Stomach (tissue), 9 donors: ENCODE measurements around the gene IPO5. TPM values are rescaled to one million over a fixed set of nuclear protein-coding genes. Genes with fewer than 3 reads are reported as not detected.

ENCODE experiments used
- DNase-seq, 2 donors: peaks; one replicate each; pipeline versions ENCODE4 v3.0.0 to v3.0.0-alpha.2; 2013 to 2019
- H3K27ac ChIP-seq, 5 donors: fragments of 200-600 bp in 4 of 5; sonication (generic) in 4 of 5; one replicate each; pipeline ENCODE4 v1.5.1; 2013 to 2019; ENCODE audit warnings: mild to moderate bottlenecking in 1 of 5, moderate library complexity in 1 of 5
- H3K27me3 ChIP-seq, 3 donors: fragments of 200-600 bp; sonication (generic); one replicate each; pipeline ENCODE4 v1.5.1; 2017 to 2019; ENCODE audit warnings: mixed run types in 1 of 3
- H3K36me3 ChIP-seq, 4 donors: fragments of 200-600 bp; sonication (generic); 1 replicate in 3 of 4; 2 replicates in 1 of 4; pipeline ENCODE4 v1.5.1; 2016 to 2019
- H3K4me1 ChIP-seq, 4 donors: fragments of 200-600 bp; sonication (generic); one replicate each; pipeline ENCODE4 v1.5.1; 2016 to 2019
- H3K4me3 ChIP-seq, 4 donors: fragments of 200-600 bp; sonication (generic) in 3 of 4; one replicate each; pipeline ENCODE4 v1.5.1; 2016 to 2019; ENCODE audit warnings: mild to moderate bottlenecking in 1 of 4
- H3K9me3 ChIP-seq, 4 donors: fragments of 200-600 bp; sonication (generic); one replicate each; pipeline ENCODE4 v1.5.1; 2016 to 2019
- EP300 ChIP-seq: sonication (generic); formaldehyde crosslinking; IDR thresholded peaks from one replicate; pipeline ENCODE4 v1.6.1; 2017; ENCODE audit warnings: antibody characterized with exemption
- POLR2A ChIP-seq, 4 donors: fragments of 450-650 bp; IDR thresholded peaks; one replicate each; pipeline ENCODE4 v1.6.1; 2016; ENCODE audit warnings: antibody characterized with exemption in 4 of 4, control low read depth in 2 of 4, mild to moderate bottlenecking in 1 of 4, moderate library complexity in 1 of 4
- POLR2AphosphoS5 ChIP-seq, 3 donors: sonication (generic); formaldehyde crosslinking; IDR thresholded peaks; one replicate each; pipeline ENCODE4 v1.6.1; 2016; ENCODE audit warnings: antibody characterized with exemption in 3 of 3
- WGBS, 5 donors: extraction: QIAGEN DNeasy Blood & Tissue Kit in 3 of 5; methylation state at CpG; one replicate each; pipeline versions ENCODE4 v1.1.5 to v1.1.7; 2013 to 2018; 5-methylcytosine and 5-hydroxymethylcytosine counted together
- intact Hi-C: fragments of 100-400 bp; cut with DNase I; formaldehyde crosslinking; loops from one replicate; pipeline ENCODE4 v1.15.1; 2023; ENCODE audit warnings: low total_unique reads
- polyA plus RNA-seq, 3 donors: library from polyadenylated mRNA; stranded (reverse); fragments of 200-250 nt; gene quantifications; one replicate each; pipeline ENCODE4 v1.2.3, GENCODE V29; 2013
- total RNA-seq, 5 donors: library from RNA; depleted of rRNA; stranded (reverse); fragments of >200 nt; gene quantifications; one replicate each; pipeline versions ENCODE4 v1.1.0 to v1.2.3, GENCODE V29; 2014 to 2016
- TF ChIP-seq, protein P1 (sequence below), 7 experiments: fragments of 450-650 bp in 4 of 7; fragments of 200-600 bp in 3 of 7; sonication (generic) in 3 of 7; IDR thresholded peaks; one replicate each; pipeline ENCODE4 v1.5.1; 2016 to 2019; ENCODE audit warnings: antibody characterized with exemption in 7 of 7, control low read depth in 2 of 7, mild to moderate bottlenecking in 1 of 7
- donor health status: healthy with polysubstance abuse.
- donor health status: Bipolar disorder and iron deficiency.
- donor health status: healthy.

The IPO5 gene
- total and polyA plus RNA-seq, 8 donors = 24.7 to 236 (median 60.1) TPM

DNA sequence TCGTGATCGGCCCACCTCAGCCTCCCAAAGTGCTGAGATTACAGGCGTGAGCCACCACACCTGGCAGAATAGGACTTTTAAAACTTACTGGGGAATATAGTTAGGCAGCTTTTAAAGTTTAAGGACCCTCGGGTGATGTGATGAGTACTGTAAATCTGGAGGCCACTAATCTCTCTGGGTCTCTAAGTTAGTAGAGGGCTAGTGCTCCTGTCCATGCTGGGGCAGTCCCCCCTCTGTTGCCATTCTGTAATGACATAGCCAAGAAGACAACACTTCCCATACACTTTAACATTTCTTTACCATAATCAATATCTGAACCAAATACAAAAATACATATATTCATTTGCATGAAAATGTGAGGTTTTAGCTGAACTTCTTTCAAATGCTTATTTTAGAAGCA lies 65.7 kb downstream of the IPO5 start:
- Histone ChIP-seq H3K27ac (no peak overlapping the region), H3K4me3 (no peak overlapping the region), H3K27me3 (no peaks in the 10 kb centered on the region), H3K4me1 (no peaks in the 10 kb centered on the region), H3K9me3 (no peaks in the 10 kb centered on the region), H3K36me3 (peaks cover 22 to 100% (median 95%) of the 10 kb centered on the region in 4 donors)
- TF ChIP-seq POLR2A (IDR thresholded peaks at IDR 0.05) (no peak), EP300 (no peak), POLR2AphosphoS5 (IDR thresholded peaks at IDR 0.05) (no peak)
- TF ChIP-seq, protein P1, sequence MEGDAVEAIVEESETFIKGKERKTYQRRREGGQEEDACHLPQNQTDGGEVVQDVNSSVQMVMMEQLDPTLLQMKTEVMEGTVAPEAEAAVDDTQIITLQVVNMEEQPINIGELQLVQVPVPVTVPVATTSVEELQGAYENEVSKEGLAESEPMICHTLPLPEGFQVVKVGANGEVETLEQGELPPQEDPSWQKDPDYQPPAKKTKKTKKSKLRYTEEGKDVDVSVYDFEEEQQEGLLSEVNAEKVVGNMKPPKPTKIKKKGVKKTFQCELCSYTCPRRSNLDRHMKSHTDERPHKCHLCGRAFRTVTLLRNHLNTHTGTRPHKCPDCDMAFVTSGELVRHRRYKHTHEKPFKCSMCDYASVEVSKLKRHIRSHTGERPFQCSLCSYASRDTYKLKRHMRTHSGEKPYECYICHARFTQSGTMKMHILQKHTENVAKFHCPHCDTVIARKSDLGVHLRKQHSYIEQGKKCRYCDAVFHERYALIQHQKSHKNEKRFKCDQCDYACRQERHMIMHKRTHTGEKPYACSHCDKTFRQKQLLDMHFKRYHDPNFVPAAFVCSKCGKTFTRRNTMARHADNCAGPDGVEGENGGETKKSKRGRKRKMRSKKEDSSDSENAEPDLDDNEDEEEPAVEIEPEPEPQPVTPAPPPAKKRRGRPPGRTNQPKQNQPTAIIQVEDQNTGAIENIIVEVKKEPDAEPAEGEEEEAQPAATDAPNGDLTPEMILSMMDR (IDR thresholded peaks at IDR 0.05) = no peak
- DNase-seq = no peak
- intact Hi-C loops = no loop called here
- WGBS, 5 donors = 93 to 97% (median 96%) methylated on average over 4 of the region's 4 CpGs

DNA sequence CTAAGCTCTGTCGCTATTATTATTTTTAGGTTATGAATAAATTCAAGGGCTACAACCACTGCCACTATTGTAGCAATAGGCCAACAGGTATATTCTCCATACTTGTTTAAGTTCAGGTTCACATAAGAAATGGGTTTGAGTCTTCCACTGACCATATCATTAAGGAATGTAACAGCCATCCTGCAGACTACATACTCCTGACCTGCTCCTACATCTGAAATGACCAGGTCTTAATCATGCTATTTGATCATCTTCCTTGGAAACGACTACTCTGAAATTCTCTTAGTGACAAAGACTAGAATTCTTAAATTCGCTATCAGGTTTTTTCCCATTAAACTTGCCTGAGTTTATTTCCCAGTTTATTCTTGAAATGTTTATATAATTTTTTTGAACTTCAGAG lies 66.8 kb downstream of the IPO5 start:
- WGBS, 5 donors = 89 to 99% (median 95%) methylated on average over 3 of the region's 3 CpGs
- no peak overlapping the region for H3K27ac ChIP-seq
- intact Hi-C loops = no loop called here
- no peaks in the 10 kb centered on the region for H3K4me1 ChIP-seq
- TF ChIP-seq POLR2AphosphoS5 (IDR thresholded peaks at IDR 0.05) = no peak
- TF ChIP-seq, protein P1 (IDR thresholded peaks at IDR 0.05) = no peak
- no peak for TF ChIP-seq POLR2A (IDR thresholded peaks at IDR 0.05)
- no peak for TF ChIP-seq EP300
- H3K4me3 ChIP-seq = no peak overlapping the region
- no peaks in the 10 kb centered on the region for H3K9me3 ChIP-seq
- H3K27me3 ChIP-seq = no peaks in the 10 kb centered on the region
- no peak for DNase-seq
- peaks cover 22 to 94% (median 88%) of the 10 kb centered on the region in 4 donors for H3K36me3 ChIP-seq

GRCh38 chr13:98022210-98022609 lies 68.7 kb downstream of the IPO5 start:
- 48 to 56% (median 53%) methylated on average over 1 of the region's 1 CpG for WGBS, 5 donors
- Histone ChIP-seq H3K4me3 (no peak overlapping the region), H3K27me3 (no peaks in the 10 kb centered on the region), H3K4me1 (no peaks in the 10 kb centered on the region), H3K9me3 (no peaks in the 10 kb centered on the region), H3K36me3 (peaks cover 17 to 74% (median 69%) of the 10 kb centered on the region in 4 donors), H3K27ac (no peak overlapping the region)
- DNase-seq = peak in 1 of 2 donors; percentile 21
- intact Hi-C loops = no loop called here
- TF ChIP-seq, protein P1 (IDR thresholded peaks at IDR 0.05) = no peak
- TF ChIP-seq POLR2A (IDR thresholded peaks at IDR 0.05) (no peak), EP300 (no peak), POLR2AphosphoS5 (IDR thresholded peaks at IDR 0.05) (no peak)

DNA sequence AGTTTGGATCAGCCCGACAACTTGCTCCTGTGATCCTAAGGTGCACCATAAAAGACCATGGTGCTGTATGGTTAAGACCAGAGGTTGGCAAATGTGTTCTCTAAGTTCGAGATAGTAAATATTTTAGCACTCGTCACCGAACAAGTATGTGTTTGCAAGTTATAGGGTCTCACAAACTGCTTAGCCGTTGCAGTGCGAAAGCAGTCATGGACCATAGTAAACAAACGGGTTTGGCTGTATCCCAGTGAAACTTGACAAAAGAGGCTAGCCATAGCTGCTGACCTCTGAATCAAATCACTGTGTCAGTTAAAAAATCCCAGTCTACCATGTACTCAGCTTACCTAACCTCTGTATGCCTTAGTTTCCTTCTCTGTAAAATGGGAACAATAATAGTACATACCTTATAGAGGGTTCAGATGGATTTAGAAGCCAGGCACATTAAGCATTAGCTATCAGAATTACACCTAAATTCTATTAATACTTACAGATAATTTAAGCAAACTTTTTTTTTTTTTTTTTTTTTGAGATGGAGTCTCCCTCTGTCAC lies 72.1 kb downstream of the IPO5 start:
- no peak overlapping the region for H3K27ac ChIP-seq
- H3K9me3 ChIP-seq = no peaks in the 10 kb centered on the region
- peaks cover 0 to 41% (median 36%) of the 10 kb centered on the region in 4 donors for H3K36me3 ChIP-seq
- intact Hi-C loops = no loop called here
- no peak overlapping the region for H3K4me3 ChIP-seq
- TF ChIP-seq POLR2AphosphoS5 (IDR thresholded peaks at IDR 0.05) = no peak
- TF ChIP-seq, protein P1 (IDR thresholded peaks at IDR 0.05) = no peak
- TF ChIP-seq POLR2A (IDR thresholded peaks at IDR 0.05) = no peak
- no peak for TF ChIP-seq EP300
- no peaks in the 10 kb centered on the region for H3K4me1 ChIP-seq
- 75 to 87% (median 81%) methylated on average over 7 of the region's 7 CpGs for WGBS, 5 donors
- DNase-seq = no peak
- H3K27me3 ChIP-seq = no peaks in the 10 kb centered on the region
